IMR-90 (cell line): Measurements from ENCODE around the gene TMF1. TPM values are rescaled to one million over a fixed set of nuclear protein-coding genes. Genes with fewer than 3 reads are reported as not detected.

Source experiments
- ATAC-seq: fragments of 200-7000 bp; cut with Tn5 transposase; 2 replicates; pipeline ENCODE4 v1.9.1; 2020; ENCODE audit warnings: low read depth, mild to moderate bottlenecking, moderate library complexity
- BruUV-seq: library from RNA; stranded (reverse); fragments of 400-500 nt; replicated peaks from 2 replicates; lab custom pipeline; 2021; lab: Mats Ljungman, UMichigan
- CTCF ChIA-PET: fragments of 300-600 bp; formaldehyde crosslinking; extraction: SDS; loops from one replicate; lab custom pipeline; 2021; ENCODE audit warnings: antibody characterized with exemption; lab: Yijun Ruan, JAX
- POLR2A ChIA-PET: fragments of 300-600 bp; sonication (Branson Sonifier 250); formaldehyde crosslinking; loops from one replicate; lab custom pipeline; 2022; ENCODE audit warnings: antibody characterized with exemption; ENCODE audit not compliant: unreplicated experiment; lab: Charles Lee
- DNase-seq: peaks from one replicate; pipeline ENCODE4 v3.0.0; 2013
- H2AFZ ChIP-seq: replicated peaks from 2 replicates; pipeline ENCODE3; 2013; ENCODE audit warnings: low read length, mild to moderate bottlenecking; ENCODE audit not compliant: poor library complexity
- H2AK5ac ChIP-seq: 2 replicates; pipeline ENCODE4 v1.6.1; 2013; ENCODE audit warnings: low read depth, low read length, inconsistent platforms
- H2AK9ac ChIP-seq: replicated peaks from 2 replicates; pipeline ENCODE3; 2013; ENCODE audit warnings: mild to moderate bottlenecking, low read depth, low read length, moderate library complexity; ENCODE audit not compliant: poor library complexity
- H2BK120ac ChIP-seq: 2 replicates; pipeline ENCODE4 v1.6.1; 2013; ENCODE audit warnings: low read depth, low read length, inconsistent platforms
- H2BK15ac ChIP-seq: 3 replicates; pipeline ENCODE4 v1.6.1; 2013; ENCODE audit warnings: low read depth, low read length, inconsistent platforms
- H2BK20ac ChIP-seq: 2 replicates; pipeline ENCODE4 v1.6.1; 2013; ENCODE audit warnings: low read depth, mild to moderate bottlenecking, inconsistent platforms, low read length, moderate library complexity
- H2BK5ac ChIP-seq: 2 replicates; pipeline ENCODE4 v1.6.1; 2013; ENCODE audit warnings: mild to moderate bottlenecking, low read depth, low read length, inconsistent platforms; ENCODE audit not compliant: poor library complexity, severe bottlenecking
- H3K14ac ChIP-seq: replicated peaks from 2 replicates; pipeline ENCODE4 v1.6.1; 2013; ENCODE audit warnings: low read depth, low read length, inconsistent platforms
- H3K18ac ChIP-seq: 2 replicates; pipeline ENCODE4 v1.6.1; 2013; ENCODE audit warnings: low read depth, low read length, control low read depth
- H3K23ac ChIP-seq: 2 replicates; pipeline ENCODE4 v1.6.1; 2013; ENCODE audit warnings: low read depth, low read length, inconsistent platforms
- H3K27ac ChIP-seq: 2 replicates; pipeline ENCODE4 v1.5.1; 2013; ENCODE audit warnings: mild to moderate bottlenecking, control low read depth, low read length; ENCODE audit not compliant: insufficient read depth
- H3K27me3 ChIP-seq: 2 replicates; pipeline ENCODE4 v1.6.1; 2013; ENCODE audit warnings: low read length; ENCODE audit not compliant: control insufficient read depth, insufficient read depth
- H3K36me3 ChIP-seq: 2 replicates; pipeline ENCODE4 v1.6.1; 2013; ENCODE audit warnings: low read length, mixed read lengths; ENCODE audit not compliant: control insufficient read depth, insufficient read depth
- H3K4ac ChIP-seq: 2 replicates; pipeline ENCODE4 v1.6.1; 2013; ENCODE audit warnings: low read depth, low read length, inconsistent platforms
- H3K4me1 ChIP-seq: 2 replicates; pipeline ENCODE4 v1.6.1; 2013; ENCODE audit warnings: low read length, mixed read lengths; ENCODE audit not compliant: control insufficient read depth, insufficient read depth
- H3K4me2 ChIP-seq: 2 replicates; pipeline ENCODE4 v1.6.1; 2013; ENCODE audit warnings: low read depth, mild to moderate bottlenecking, control low read depth, low read length, moderate library complexity
- H3K4me3 ChIP-seq: 2 replicates; pipeline ENCODE4 v1.5.1; 2013; ENCODE audit warnings: low read depth, mild to moderate bottlenecking, control low read depth, low read length, moderate library complexity; ENCODE audit not compliant: insufficient read depth
- H3K56ac ChIP-seq: 2 replicates; pipeline ENCODE4 v1.6.1; 2013; ENCODE audit warnings: low read length, inconsistent platforms; ENCODE audit not compliant: insufficient read depth; ENCODE audit errors: extremely low read depth
- H3K79me1 ChIP-seq, 2 experiments: 2 replicates each; pipeline ENCODE4 v1.6.1; 2013; ENCODE audit warnings: low read length in 2 of 2, inconsistent platforms in 1 of 2, low read depth in 1 of 2
- H3K9ac ChIP-seq: 2 replicates; pipeline ENCODE4 v1.6.1; 2013; ENCODE audit warnings: low read depth, low read length, control low read depth
- H3K9me1 ChIP-seq: 2 replicates; pipeline ENCODE4 v1.6.1; 2013; ENCODE audit warnings: low read length, inconsistent platforms; ENCODE audit not compliant: insufficient read depth
- H3K9me3 ChIP-seq: 2 replicates; pipeline ENCODE4 v1.6.1; 2013; ENCODE audit warnings: low read length; ENCODE audit not compliant: control insufficient read depth, insufficient read depth
- H4K20me1 ChIP-seq: 2 replicates; pipeline ENCODE4 v1.6.1; 2013; ENCODE audit warnings: low read length, inconsistent platforms; ENCODE audit not compliant: insufficient read depth
- H4K5ac ChIP-seq: 2 replicates; pipeline ENCODE4 v1.6.1; 2013; ENCODE audit warnings: mild to moderate bottlenecking, low read depth, low read length, control low read depth
- H4K8ac ChIP-seq, 2 experiments: 2 replicates each; pipeline ENCODE4 v1.6.1; 2013; ENCODE audit warnings: low read depth in 2 of 2, low read length in 2 of 2, control low read depth in 1 of 2, inconsistent platforms in 1 of 2
- H4K91ac ChIP-seq: 2 replicates; pipeline ENCODE4 v1.6.1; 2013; ENCODE audit warnings: low read depth, low read length, inconsistent platforms; ENCODE audit not compliant: insufficient read depth
- CTCF ChIP-seq: conservative IDR thresholded peaks from 2 replicates; pipeline ENCODE4 v1.5.1; 2012; ENCODE audit warnings: mild to moderate bottlenecking, low read depth, low read length, improper control_type of control experiment
- WGBS, 2 experiments: methylation state at CpG; one replicate each; pipeline versions ENCODE4 v1.1.5 to v1.1.7; 2013; ENCODE audit warnings: missing lambda C conversion rate in 2 of 2; ENCODE audit not compliant: insufficient read length in 1 of 2; ENCODE audit errors: extremely low coverage in 2 of 2; 5-methylcytosine and 5-hydroxymethylcytosine counted together
- dilution Hi-C: fragments of 300-500 bp; cut with HindIII; formaldehyde crosslinking; loops from one replicate; pipeline ENCODE4 v1.14.3; 2018; ENCODE audit warnings: low sequenced_read_pairs; ENCODE audit not compliant: unreplicated experiment
- in situ Hi-C: fragments of 300-500 bp; cut with MboI; formaldehyde crosslinking; loops from 3 replicates; pipeline ENCODE4 v1.14.3; 2019; ENCODE audit warnings: low sequenced_read_pairs, inconsistent platforms, mixed read lengths
- intact Hi-C: fragments of 100-400 bp; cut with micrococcal nuclease; formaldehyde crosslinking; loops from 2 replicates; pipeline ENCODE4 v1.10.0; 2022
- polyA plus RNA-seq, 3 experiments: library from polyadenylated mRNA; depleted of rRNA; stranded (reverse); fragments of >200 nt; gene quantifications; 2 replicates each; pipeline ENCODE4 v1.2.3, GENCODE V29; 2012; ENCODE audit warnings: low replicate concordance in 1 of 3
- total RNA-seq: library from RNA; depleted of rRNA; stranded (reverse); fragments of >200 nt; gene quantifications from 2 replicates; pipeline ENCODE4 v1.2.3, GENCODE V29; 2012

The TMF1 gene
- total and polyA plus RNA-seq, 2 of the 4 experiments (the other 2 are of a cell fraction): 12.4 to 39.1 TPM

GRCh38 chr3:69005071-69005790 lies 46.9 kb downstream of the TMF1 start:
- peak; percentile 22 for DNase-seq
- dilution Hi-C loops: no loop called here
- peaks cover 2% of the 10 kb centered on the region; the same call in 1 of the 2 replicates for H3K9me1 ChIP-seq

More at GRCh38 chr3:69005071-69005790, 46.9 kb downstream of the TMF1 start:
- Histone ChIP-seq H3K27ac (no peak overlapping the region), H3K9ac (no peak overlapping the region), H3K4me3 (no peak overlapping the region), H3K14ac (no peak overlapping the region), H4K8ac (no peak overlapping the region), H3K4me1 (peaks cover 4% of the 10 kb centered on the region; the same call in 1 of the 2 replicates), H3K56ac (no peak overlapping the region), H2BK120ac (no peak overlapping the region), H3K36me3 (peaks cover 30% of the 10 kb centered on the region), H2BK15ac (no peak overlapping the region), H2AK9ac (no peak overlapping the region), H3K4ac (no peak overlapping the region), H2BK5ac (no peak overlapping the region), H3K4me2 (no peak overlapping the region), H3K18ac (no peak overlapping the region), H3K27me3 (no peaks in the 10 kb centered on the region), H3K9me3 (no peaks in the 10 kb centered on the region), H2AFZ (no peak overlapping the region), H3K23ac (no peak overlapping the region), H4K5ac (0 out of 2 replicates have a peak overlapping the region, but pooled peaks have one; percentile 4), H2AK5ac (no peak overlapping the region), H4K20me1 (no peaks in the 10 kb centered on the region), H4K91ac (no peak overlapping the region), H3K79me1 (peaks cover 6 to 9% of the 10 kb centered on the region in 2 experiments; a peak in 2 of 4 replicates), H2BK20ac (no peak overlapping the region)
- BruUV-seq: no TSS peak
- no peak for ATAC-seq
- in situ Hi-C loops (no loop called here), intact Hi-C loops (no loop called here)
- TF ChIP-seq CTCF: no peak
- no CpG with 5 or more reads among the region's 6 CpGs for WGBS, 2 experiments
- CTCF ChIA-PET: interaction anchor here (0.8 kb wide), 1 partner anchor 9 kb away, joined by 3 read pairs; no protein-coding TSS in a partner anchor
- POLR2A ChIA-PET: no interaction called here
